ENCODE data around the gene GABRB2. TPM values are rescaled to one million over a fixed set of nuclear protein-coding genes. Genes with fewer than 3 reads are reported as not detected.

GABRB2 gene
- total RNA-seq, 1 donor from 2014 or later, result not detected

- no peak for DNase-seq (ENCODE audit: low read depth)
- H3K4me3 ChIP-seq (ENCODE audit: low read depth, low read length), result no peak overlapping the region
Measured at GRCh38 chr5:161549106-161549505, 2.6 kb upstream of the GABRB2 start.

GRCh38 chr5:161548487-161549094 is 2.1 kb upstream of the GABRB2 start:
- H3K36me3 ChIP-seq (ENCODE audit: control insufficient read depth, insufficient read depth, low read length), result no peaks in the 10 kb centered on the region
- no peak overlapping the region for H3K4me3 ChIP-seq (ENCODE audit: low read depth, low read length)
- peaks cover 39% of the 10 kb centered on the region for H3K27me3 ChIP-seq (ENCODE audit: control insufficient read depth, insufficient read depth, low read length)
- TF ChIP-seq CTCF (IDR thresholded peaks at IDR 0.05; ENCODE audit: insufficient read depth, low read length, poor library complexity, severe bottlenecking), result no peak
- no peak for DNase-seq (ENCODE audit: low read depth)

More at GRCh38 chr5:161549106-161549505, 2.6 kb upstream of the GABRB2 start:
- no peak for TF ChIP-seq CTCF (IDR thresholded peaks at IDR 0.05; ENCODE audit: insufficient read depth, low read length, poor library complexity, severe bottlenecking)
- H3K36me3 ChIP-seq (ENCODE audit: control insufficient read depth, insufficient read depth, low read length), result no peaks in the 10 kb centered on the region
- peaks cover 39% of the 10 kb centered on the region for H3K27me3 ChIP-seq (ENCODE audit: control insufficient read depth, insufficient read depth, low read length)

- peaks cover 39% of the 10 kb centered on the region for H3K27me3 ChIP-seq (ENCODE audit: control insufficient read depth, insufficient read depth, low read length)
- H3K36me3 ChIP-seq (ENCODE audit: control insufficient read depth, insufficient read depth, low read length), result no peaks in the 10 kb centered on the region
- TF ChIP-seq CTCF (IDR thresholded peaks at IDR 0.05; ENCODE audit: insufficient read depth, low read length, poor library complexity, severe bottlenecking), result no peak
- H3K4me3 ChIP-seq (ENCODE audit: low read depth, low read length), result peak overlapping the region; percentile 50
- no peak for DNase-seq (ENCODE audit: low read depth)
Measured at GRCh38 chr5:161547738-161548486, 1.4 kb upstream of the GABRB2 start.

- DNase-seq (ENCODE audit: low read depth), result no peak
- H3K36me3 ChIP-seq (ENCODE audit: control insufficient read depth, insufficient read depth, low read length), result no peaks in the 10 kb centered on the region
Measured at GRCh38 chr5:161547406-161547737, 847 bp upstream of the GABRB2 start.

GRCh38 chr5:161546095-161546469 is 443 bp downstream of the GABRB2 start:
- Histone ChIP-seq H3K27me3 (ENCODE audit: control insufficient read depth, insufficient read depth, low read length) (peaks cover 39% of the 10 kb centered on the region), H3K4me3 (ENCODE audit: low read depth, low read length) (peak overlapping the region; percentile 50), H3K36me3 (ENCODE audit: control insufficient read depth, insufficient read depth, low read length) (no peaks in the 10 kb centered on the region)
- TF ChIP-seq CTCF (IDR thresholded peaks at IDR 0.05; ENCODE audit: insufficient read depth, low read length, poor library complexity, severe bottlenecking), result no peak
- no peak for DNase-seq (ENCODE audit: low read depth)

More at GRCh38 chr5:161547406-161547737, 847 bp upstream of the GABRB2 start:
- TF ChIP-seq CTCF (IDR thresholded peaks at IDR 0.05; ENCODE audit: insufficient read depth, low read length, poor library complexity, severe bottlenecking), result no peak
- H3K27me3 ChIP-seq (ENCODE audit: control insufficient read depth, insufficient read depth, low read length), result peaks cover 39% of the 10 kb centered on the region
- peak overlapping the region; percentile 50 for H3K4me3 ChIP-seq (ENCODE audit: low read depth, low read length)

Data from kidney epithelial cell (primary cell).